OCI-LY7 (cell line): Measurements from ENCODE around the gene MAST2. TPM values are rescaled to one million over a fixed set of nuclear protein-coding genes. Genes with fewer than 3 reads are reported as not detected.
"Not testable (repeated sequence)": the region's sequence is repeated elsewhere in the genome, so short reads cannot be mapped to it uniquely, and the experiment has no call there.

Experiments
- BruUV-seq: library from RNA; stranded (reverse); fragments of 400-500 nt; replicated peaks from 2 replicates; lab custom pipeline; 2021; lab: Mats Ljungman, UMichigan
- CTCF ChIA-PET: fragments of 300-600 bp; sonication (Branson Sonifier 250); formaldehyde crosslinking; loops from one replicate; lab custom pipeline; 2022; ENCODE audit warnings: antibody characterized with exemption; ENCODE audit not compliant: unreplicated experiment; lab: Charles Lee
- POLR2A ChIA-PET: fragments of 300-600 bp; sonication (Branson Sonifier 250); formaldehyde crosslinking; loops from one replicate; lab custom pipeline; 2022; ENCODE audit warnings: antibody characterized with exemption; lab: Charles Lee
- DNase-seq: peaks from one replicate; pipeline ENCODE4 v3.0.0-alpha.2; 2015; ENCODE audit warnings: low spot score
- H2AFZ ChIP-seq: fragments of 200-600 bp; sonication (generic), shearing (Covaris generic); 2 replicates; pipeline ENCODE4 v1.6.1; 2014; ENCODE audit warnings: mild to moderate bottlenecking, antibody characterized with exemption, low read length, moderate library complexity
- H3K27ac ChIP-seq: fragments of 200-600 bp; sonication (generic); 2 replicates; pipeline ENCODE4 v1.5.1; 2014; ENCODE audit warnings: mixed run types, low read depth, mild to moderate bottlenecking, moderate library complexity, low read length, inconsistent platforms; ENCODE audit not compliant: poor library complexity, severe bottlenecking
- H3K36me3 ChIP-seq: fragments of 200-600 bp; sonication (generic); 2 replicates; pipeline ENCODE4 v1.6.1; 2014; ENCODE audit warnings: mild to moderate bottlenecking, antibody characterized with exemption, low read length, moderate library complexity, mixed read lengths; ENCODE audit not compliant: insufficient read depth
- H3K4me1 ChIP-seq: fragments of 200-600 bp; sonication (generic); 2 replicates; pipeline ENCODE4 v1.5.1; 2014; ENCODE audit warnings: mild to moderate bottlenecking, low read length; ENCODE audit not compliant: insufficient read depth, poor library complexity, severe bottlenecking
- H3K4me2 ChIP-seq: fragments of 200-600 bp; sonication (generic); 2 replicates; pipeline ENCODE4 v1.6.1; 2014; ENCODE audit warnings: mild to moderate bottlenecking, low read length
- H3K4me3 ChIP-seq: fragments of 200-600 bp; sonication (generic); 2 replicates; pipeline ENCODE4 v1.5.1; 2014; ENCODE audit warnings: mild to moderate bottlenecking, low read depth, low read length; ENCODE audit not compliant: poor library complexity, severe bottlenecking
- H3K79me2 ChIP-seq: fragments of 200-600 bp; sonication (generic); 2 replicates; pipeline ENCODE4 v1.6.1; 2016; ENCODE audit warnings: low read depth, mild to moderate bottlenecking, low read length, moderate library complexity, mixed read lengths; ENCODE audit not compliant: insufficient read depth
- H3K9me2 ChIP-seq: fragments of 200-600 bp; sonication (generic); 2 replicates; pipeline ENCODE4 v1.6.1; 2016; ENCODE audit warnings: mild to moderate bottlenecking, low read length, mixed read lengths; ENCODE audit not compliant: insufficient read depth
- H3K9me3 ChIP-seq: fragments of 200-600 bp; sonication (generic); 2 replicates; pipeline ENCODE4 v1.6.1; 2014; ENCODE audit warnings: mild to moderate bottlenecking, mixed run types, low read length, mixed read lengths
- H4K20me1 ChIP-seq: fragments of 200-600 bp; sonication (generic); 2 replicates; pipeline ENCODE4 v1.6.1; 2014; ENCODE audit warnings: mild to moderate bottlenecking, antibody characterized with exemption, low read length, moderate library complexity, mixed read lengths; ENCODE audit not compliant: insufficient read depth
- CTCF ChIP-seq: fragments of 200-600 bp; sonication (generic); conservative IDR thresholded peaks from 2 replicates; pipeline ENCODE4 v1.5.1; 2014; ENCODE audit warnings: mild to moderate bottlenecking, antibody characterized with exemption, low read length, moderate library complexity, mixed read lengths
- EZH2phosphoT487 ChIP-seq: fragments of 200-600 bp; sonication (generic); IDR thresholded peaks from 2 replicates; pipeline ENCODE4 v1.6.1; 2018; ENCODE audit warnings: low read depth, borderline replicate concordance, mild to moderate bottlenecking, mixed run types, antibody characterized with exemption, low read length, moderate library complexity, mixed read lengths
- intact Hi-C: fragments of 100-400 bp; cut with micrococcal nuclease; formaldehyde crosslinking; loops from one replicate; pipeline ENCODE4 v1.10.0; 2022; ENCODE audit not compliant: unreplicated experiment
- total RNA-seq, 2 experiments: library from RNA; depleted of rRNA in 1 of 2; stranded (reverse); fragments of >200 nt in 1 of 2; shearing (Covaris generic) in 1 of 2; gene quantifications; 2 replicates each; pipeline ENCODE4 v1.2.3, GENCODE V29; 2014 to 2022

The MAST2 gene
- total RNA-seq, 2 experiments from 2014 or later, result 32.1 to 67.2 TPM

DNA sequence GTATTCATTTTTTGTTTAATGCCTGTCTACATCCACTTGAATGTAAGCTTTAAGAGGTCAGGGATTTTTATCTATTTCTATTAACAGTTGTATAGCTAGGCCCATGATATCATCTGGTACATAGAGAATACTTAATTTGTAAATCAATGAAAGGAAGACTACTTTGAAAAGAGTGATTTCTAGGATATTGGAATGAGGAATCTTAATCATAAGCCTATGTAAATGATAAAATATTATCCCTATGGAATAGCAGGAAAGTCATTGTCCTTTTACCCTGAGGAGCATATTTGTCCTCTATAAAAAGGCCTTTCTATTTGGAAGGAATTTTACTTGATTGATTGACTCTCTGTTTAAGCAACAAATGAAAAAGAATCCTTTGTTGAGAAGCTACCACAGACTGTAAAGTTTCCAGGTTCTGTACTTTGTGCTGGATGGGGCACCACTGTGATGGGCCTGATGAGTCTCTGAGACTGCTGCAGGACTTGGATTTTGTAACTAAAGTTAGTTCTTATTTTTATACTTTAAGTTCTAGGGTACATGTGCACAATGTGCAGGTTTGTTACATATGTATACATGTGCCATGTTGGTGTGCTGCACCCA lies 53.8 kb downstream of the MAST2 start:
- Histone ChIP-seq H3K27ac (no peak overlapping the region), H3K9me2 (no peaks in the 10 kb centered on the region), H3K79me2 (peaks cover 63% of the 10 kb centered on the region), H2AFZ (no peak overlapping the region), H3K36me3 (peaks cover 6% of the 10 kb centered on the region), H3K4me2 (no peak overlapping the region), H3K4me1 (peaks cover 13% of the 10 kb centered on the region), H3K9me3 (peaks cover 4% of the 10 kb centered on the region; the same call in 1 of the 2 replicates), H3K4me3 (no peak overlapping the region), H4K20me1 (peaks cover 10% of the 10 kb centered on the region; the same call in 1 of the 2 replicates)
- ChIA-PET POLR2A (interaction anchor here (0.6 kb wide), 1 partner anchor 41 kb away, joined by 3 read pairs; no protein-coding TSS in a partner anchor), CTCF (no interaction called here)
- TF ChIP-seq CTCF (no peak), EZH2phosphoT487 (no peak)
- BruUV-seq, result TSS peak; percentile 10
- intact Hi-C loops, result loop anchor here (10.0 kb wide), 1 partner anchor 342 kb away; no protein-coding TSS in a partner anchor
- DNase-seq, result no peak

DNA sequence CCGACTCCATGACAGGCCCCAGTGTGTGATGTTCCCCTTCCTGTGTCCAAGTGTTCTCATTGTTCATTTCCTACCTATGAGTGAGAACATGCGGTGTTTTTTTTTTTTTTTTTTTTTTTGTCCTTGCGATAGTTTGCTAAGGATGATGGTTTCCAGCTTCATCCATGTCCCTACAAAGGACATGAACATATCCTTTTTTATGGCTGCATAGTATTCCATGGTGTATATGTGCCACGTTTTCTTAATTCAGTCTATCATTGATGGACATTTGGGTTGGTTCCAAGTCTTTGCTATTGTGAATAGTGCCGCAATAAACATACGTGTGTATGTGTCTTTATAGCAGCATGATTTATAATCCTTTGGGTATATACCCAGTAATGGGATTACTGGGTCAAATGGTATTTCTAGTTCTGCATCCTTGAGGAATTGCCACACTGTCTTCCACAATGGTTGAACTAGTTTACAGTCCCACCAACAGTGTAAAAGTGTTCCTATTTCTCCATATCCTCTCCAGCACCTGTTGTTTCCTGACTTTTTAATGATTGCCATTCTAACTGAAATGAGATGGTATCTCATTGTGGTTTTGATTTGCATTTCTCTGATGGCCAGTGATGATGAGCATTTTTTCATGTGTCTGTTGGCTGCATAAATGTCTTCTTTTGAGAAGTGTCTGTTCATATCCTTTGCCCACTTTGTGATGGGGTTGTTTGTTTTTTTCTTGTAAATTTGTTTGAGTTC lies 54.5 kb downstream of the MAST2 start:
- H3K27ac ChIP-seq, POLR2A ChIA-PET, H3K4me3 ChIP-seq, DNase-seq, H3K4me2 ChIP-seq, H2AFZ ChIP-seq, H3K36me3 ChIP-seq, CTCF ChIA-PET, H3K9me2 ChIP-seq, H3K9me3 ChIP-seq, BruUV-seq: not testable (repeated sequence)
- intact Hi-C loops, result loop anchor here (10.0 kb wide), 1 partner anchor 343 kb away; no protein-coding TSS in a partner anchor
- Histone ChIP-seq H4K20me1 (peaks cover 12% of the 10 kb centered on the region; the same call in 1 of the 2 replicates), H3K4me1 (peaks cover 21% of the 10 kb centered on the region), H3K79me2 (peaks cover 67% of the 10 kb centered on the region)

GRCh38 chr1:45859221-45859620 lies 55.8 kb downstream of the MAST2 start:
- ChIA-PET POLR2A (interaction anchor here (0.5 to 0.6 kb wide), 3 partner anchors 88 to 555 kb away, joined by 3 to 4 read pairs (median 3); no protein-coding TSS in a partner anchor), CTCF (no interaction called here)
- Histone ChIP-seq H3K4me1 (peaks cover 34% of the 10 kb centered on the region), H3K4me2 (no peak overlapping the region), H3K4me3 (no peak overlapping the region), H3K9me3 (peaks cover 4% of the 10 kb centered on the region; the same call in 1 of the 2 replicates), H3K27ac (no peak overlapping the region), H2AFZ (no peak overlapping the region), H3K9me2 (no peaks in the 10 kb centered on the region), H4K20me1 (peaks cover 22% of the 10 kb centered on the region; the same call in 1 of the 2 replicates), H3K79me2 (peaks cover 71% of the 10 kb centered on the region), H3K36me3 (peaks cover 6% of the 10 kb centered on the region)
- no peak for TF ChIP-seq EZH2phosphoT487
- TF ChIP-seq CTCF, result no peak
- no TSS peak for BruUV-seq
- no peak for DNase-seq
- intact Hi-C loops, result loop anchor here (10.0 kb wide), 1 partner anchor 344 kb away; no protein-coding TSS in a partner anchor
